ENCODE results near the gene CARD14. TPM values are rescaled to one million over a fixed set of nuclear protein-coding genes. Genes with fewer than 3 reads are reported as not detected.

CARD14 gene
- total RNA-seq, 1 experiment from 2014 or later = not detected

- Histone ChIP-seq H3K27me3 (ENCODE audit: control insufficient read depth, insufficient read depth, low read length) (no peaks in the 10 kb centered on the region), H3K4me3 (ENCODE audit: low read depth in 2 of 2, low read length in 2 of 2) (no peak overlapping the region), H3K27ac (ENCODE audit: low read length) (no peak overlapping the region), H3K36me3 (ENCODE audit: control insufficient read depth, insufficient read depth, low read length) (no peaks in the 10 kb centered on the region), H3K9me3 (ENCODE audit: control insufficient read depth, insufficient read depth, low read depth, low read length) (no peaks in the 10 kb centered on the region), H3K4me1 (ENCODE audit: control insufficient read depth, insufficient read depth, low read length) (no peaks in the 10 kb centered on the region)
- no peak for ATAC-seq
- no peak for TF ChIP-seq SIN3A (IDR thresholded peaks at IDR 0.05; ENCODE audit: borderline replicate concordance, insufficient read depth, low read depth, low read length)
- no peak for TF ChIP-seq TCF7L2 (IDR thresholded peaks at IDR 0.05; ENCODE audit: low read depth, low read length)
- TF ChIP-seq CTCF (IDR thresholded peaks at IDR 0.05) = no peak
- TF ChIP-seq REST (IDR thresholded peaks at IDR 0.05; ENCODE audit: insufficient read depth in 1 of 2, low read depth in 2 of 2, low read length in 1 of 2) = no peak
- TF ChIP-seq POLR2AphosphoS5 (IDR thresholded peaks at IDR 0.05; ENCODE audit: low read depth, low read length) = no peak
- in situ Hi-C loops (cut with HindIII; ENCODE audit: low pct_unique_long_range_greater_than_20kb, low sequenced_read_pairs) = no loop called here
- POLR2A ChIA-PET = no interaction called here
- DNase-seq (ENCODE audit: low read depth, low spot score) = no peak
- BruUV-seq (replicated peaks) = no TSS peak
- CTCF ChIA-PET = no interaction called here
- intact Hi-C loops (cut with micrococcal nuclease; ENCODE audit: unreplicated experiment) = no loop called here
Measured at GRCh38 chr17:80169107-80169506, 723 bp upstream of the CARD14 start.

GRCh38 chr17:80171681-80172080 lies 1.9 kb downstream of the CARD14 start:
- in situ Hi-C loops (cut with HindIII; ENCODE audit: low pct_unique_long_range_greater_than_20kb, low sequenced_read_pairs) = no loop called here
- POLR2A ChIA-PET = no interaction called here
- DNase-seq (ENCODE audit: low read depth, low spot score) (no peak), ATAC-seq (no peak)
- Histone ChIP-seq H3K27ac (ENCODE audit: low read length) (no peak overlapping the region), H3K4me1 (ENCODE audit: control insufficient read depth, insufficient read depth, low read length) (no peaks in the 10 kb centered on the region), H3K36me3 (ENCODE audit: control insufficient read depth, insufficient read depth, low read length) (no peaks in the 10 kb centered on the region), H3K4me3 (ENCODE audit: low read depth in 2 of 2, low read length in 2 of 2) (no peak overlapping the region), H3K9me3 (ENCODE audit: control insufficient read depth, insufficient read depth, low read depth, low read length) (no peaks in the 10 kb centered on the region), H3K27me3 (ENCODE audit: control insufficient read depth, insufficient read depth, low read length) (no peaks in the 10 kb centered on the region)
- CTCF ChIA-PET = no interaction called here
- intact Hi-C loops (cut with micrococcal nuclease; ENCODE audit: unreplicated experiment) = no loop called here
- no peak for TF ChIP-seq POLR2AphosphoS5 (IDR thresholded peaks at IDR 0.05; ENCODE audit: low read depth, low read length)
- BruUV-seq (replicated peaks) = no TSS peak

- in situ Hi-C loops (cut with HindIII; ENCODE audit: low pct_unique_long_range_greater_than_20kb, low sequenced_read_pairs) = no loop called here
- CTCF ChIA-PET = no interaction called here
Measured at GRCh38 chr17:80173126-80173525, 3.3 kb downstream of the CARD14 start.

More at GRCh38 chr17:80173126-80173525, 3.3 kb downstream of the CARD14 start:
- POLR2A ChIA-PET = interaction anchor here (0.6 kb wide), 1 partner anchor 93 kb away, joined by 4 read pairs; no protein-coding TSS in a partner anchor
- intact Hi-C loops (cut with micrococcal nuclease; ENCODE audit: unreplicated experiment) = no loop called here
- Histone ChIP-seq H3K9me3 (ENCODE audit: control insufficient read depth, insufficient read depth, low read depth, low read length) (no peaks in the 10 kb centered on the region), H3K27ac (ENCODE audit: low read length) (no peak overlapping the region), H3K4me1 (ENCODE audit: control insufficient read depth, insufficient read depth, low read length) (no peaks in the 10 kb centered on the region), H3K27me3 (ENCODE audit: control insufficient read depth, insufficient read depth, low read length) (no peaks in the 10 kb centered on the region), H3K36me3 (ENCODE audit: control insufficient read depth, insufficient read depth, low read length) (no peaks in the 10 kb centered on the region), H3K4me3 (ENCODE audit: low read depth in 2 of 2, low read length in 2 of 2) (no peak overlapping the region)
- no peak for ATAC-seq
- no TSS peak for BruUV-seq (replicated peaks)
- no peak for TF ChIP-seq REST (IDR thresholded peaks at IDR 0.05; ENCODE audit: insufficient read depth in 1 of 2, low read depth in 2 of 2, low read length in 1 of 2)
- no peak for TF ChIP-seq SIN3A (IDR thresholded peaks at IDR 0.05; ENCODE audit: borderline replicate concordance, insufficient read depth, low read depth, low read length)
- TF ChIP-seq POLR2AphosphoS5 (IDR thresholded peaks at IDR 0.05; ENCODE audit: low read depth, low read length) = no peak
- no peak for TF ChIP-seq TCF7L2 (IDR thresholded peaks at IDR 0.05; ENCODE audit: low read depth, low read length)
- TF ChIP-seq CTCF (IDR thresholded peaks at IDR 0.05) = no peak
- DNase-seq (ENCODE audit: low read depth, low spot score) = no peak
